ENCODE data around the gene MAGI3.

MAGI3 gene

DNA sequence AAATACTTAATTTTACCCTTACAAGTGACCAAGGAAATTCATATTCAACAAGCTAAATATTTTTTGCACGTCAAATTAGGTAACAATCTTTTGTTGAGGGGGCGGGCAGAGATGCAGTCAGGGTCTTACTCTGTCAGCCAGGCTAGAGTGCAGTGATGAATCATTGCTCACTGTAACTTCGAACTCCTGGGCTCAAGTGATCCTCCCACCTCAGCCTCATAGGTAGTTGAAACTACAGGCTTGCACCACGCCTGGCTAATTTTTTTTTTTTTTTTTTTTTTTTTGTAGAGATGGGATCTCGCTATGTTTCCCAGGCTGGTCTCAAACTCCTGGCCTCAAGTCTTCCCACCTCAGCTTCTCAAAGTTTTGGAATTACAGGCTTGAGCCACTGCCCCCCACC lies 342.5 kb downstream of the MAGI3 start:
- Histone ChIP-seq H3K9ac (ENCODE audit: low read length) (no peak overlapping the region), H3K4me1 (ENCODE audit: control insufficient read depth, insufficient read depth, low read length) (no peaks in the 10 kb centered on the region), H3K4me3 (ENCODE audit: low read length) (no peak overlapping the region), H3K36me3 (ENCODE audit: control insufficient read depth, insufficient read depth, low read length) (peaks cover 8% of the 10 kb centered on the region), H3K27ac (ENCODE audit: low read depth, low read length) (no peak overlapping the region), H3K27me3 (ENCODE audit: control insufficient read depth, insufficient read depth, low read length) (no peaks in the 10 kb centered on the region)

DNA sequence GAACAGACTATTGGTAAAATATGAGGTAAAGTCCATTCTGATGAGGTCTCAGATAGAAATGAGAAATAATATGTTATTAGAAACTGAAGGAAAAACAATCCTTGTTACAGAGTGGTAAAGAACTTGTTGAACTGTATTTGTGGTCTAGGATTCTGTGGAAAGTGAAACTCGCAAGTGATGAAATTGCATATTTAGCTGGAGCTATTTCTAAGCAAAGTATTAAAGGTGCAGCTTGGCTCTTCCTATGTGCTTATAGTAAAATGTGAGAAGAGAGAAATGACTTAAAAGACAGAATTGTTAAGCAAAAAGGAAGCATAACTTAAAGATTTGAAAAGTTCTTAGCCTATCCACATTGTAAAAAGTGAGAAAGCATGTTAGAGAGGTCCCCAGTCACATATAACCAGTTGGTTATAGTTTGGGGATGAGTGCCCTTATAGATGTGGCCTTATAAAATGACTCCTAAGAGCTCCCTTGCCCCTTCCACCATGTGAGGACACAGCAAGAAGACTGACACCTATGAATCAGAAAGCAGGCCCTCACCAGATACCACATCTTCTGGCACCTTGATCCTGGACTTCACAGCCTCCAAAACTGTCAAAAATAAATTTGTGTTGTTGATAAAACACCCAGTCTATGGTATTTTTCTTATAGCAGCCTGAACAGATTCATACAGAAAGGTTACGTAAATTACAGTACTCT lies 344.2 kb downstream of the MAGI3 start:
- H3K4me3 ChIP-seq (ENCODE audit: low read length): no peak overlapping the region
- no peaks in the 10 kb centered on the region for H3K27me3 ChIP-seq (ENCODE audit: control insufficient read depth, insufficient read depth, low read length)
- no peaks in the 10 kb centered on the region for H3K4me1 ChIP-seq (ENCODE audit: control insufficient read depth, insufficient read depth, low read length)
- no peak overlapping the region for H3K9ac ChIP-seq (ENCODE audit: low read length)
- peaks cover 6% of the 10 kb centered on the region for H3K36me3 ChIP-seq (ENCODE audit: control insufficient read depth, insufficient read depth, low read length)
- H3K27ac ChIP-seq (ENCODE audit: low read depth, low read length): no peak overlapping the region
